HepG2 (cell line): Measurements from ENCODE around the gene SLC22A23. TPM values are rescaled to one million over a fixed set of nuclear protein-coding genes. Genes with fewer than 3 reads are reported as not detected.

ENCODE experiments used
- ATAC-seq: fragments of 200-7000 bp; cut with Tn5 transposase; 3 replicates; pipeline ENCODE4 v1.9.1; 2020; ENCODE audit warnings: mild to moderate bottlenecking, moderate library complexity
- BruUV-seq: library from RNA; stranded (reverse); fragments of 400-500 nt; replicated peaks from 2 replicates; lab custom pipeline; 2021; lab: Mats Ljungman, UMichigan
- CTCF ChIA-PET: fragments of 300-600 bp; formaldehyde crosslinking; extraction: SDS; loops from one replicate; lab custom pipeline; 2021; ENCODE audit warnings: low total read pairs, inconsistent platforms, low intra/inter-chr PET ratio; lab: Yijun Ruan, JAX
- POLR2A ChIA-PET: fragments of 350-600 bp; sonication (Branson Sonifier 250); formaldehyde crosslinking; loops from one replicate; lab custom pipeline; 2020; ENCODE audit warnings: antibody characterized with exemption, inconsistent platforms; lab: Yijun Ruan, JAX
- DNase-seq: peaks from one replicate; pipeline ENCODE4 v3.0.0-alpha.2; 2015; ENCODE audit warnings: low spot score
- FAIRE-seq: peaks from 3 replicates; lab custom pipeline; 2011; peaks lifted over from hg19 to GRCh38; lab: Jason Lieb, UNC
- H2AFZ ChIP-seq: one replicate; pipeline ENCODE4 v1.6.1; 2011; ENCODE audit warnings: low read length, inconsistent platforms
- H3K27ac ChIP-seq: fragments of 300-600 bp; 3 replicates; pipeline ENCODE4 v1.8.0; 2011; ENCODE audit warnings: mixed run types, mild to moderate bottlenecking, mixed read lengths, low read length, inconsistent platforms; ENCODE audit not compliant: insufficient read depth; ENCODE audit errors: extremely low read length
- H3K27me3 ChIP-seq, 2 experiments: fragments of 200-600 bp in 1 of 2; 2 replicates in 1 of 2; 3 replicates in 1 of 2; pipeline versions ENCODE4 v1.6.0 to v1.8.0; 2011; ENCODE audit warnings: low read length in 2 of 2, mild to moderate bottlenecking in 2 of 2, moderate library complexity in 2 of 2, inconsistent platforms in 1 of 2; ENCODE audit not compliant: insufficient read depth in 2 of 2, control insufficient read depth in 1 of 2
- H3K36me3 ChIP-seq, 2 experiments: fragments of 200-600 bp in 1 of 2; replicated peaks in 1 of 2; 2 replicates in 1 of 2; 3 replicates in 1 of 2; pipeline versions ENCODE4 v1.5.1 to v1.8.0; 2011; ENCODE audit warnings: low read length in 2 of 2, inconsistent platforms in 1 of 2; ENCODE audit not compliant: insufficient read depth in 2 of 2, control insufficient read depth in 1 of 2
- H3K4me1 ChIP-seq: 2 replicates; pipeline ENCODE4 v1.5.1; 2012; ENCODE audit warnings: low read length, inconsistent platforms; ENCODE audit not compliant: insufficient read depth
- H3K4me2 ChIP-seq: 2 replicates; pipeline ENCODE4 v1.6.0; 2011; ENCODE audit warnings: low read depth, low read length, inconsistent platforms
- H3K4me3 ChIP-seq, 3 experiments: fragments of 200-600 bp in 1 of 3; sonication (generic), shearing (Covaris generic) in 1 of 3; replicated peaks in 1 of 3; 2 replicates each; pipeline ENCODE4 v1.5.1; 2011 to 2016; ENCODE audit warnings: low read length in 3 of 3, inconsistent platforms in 2 of 3, low read depth in 2 of 3, mild to moderate bottlenecking in 2 of 3, control low read depth in 1 of 3, mixed read lengths in 1 of 3; ENCODE audit not compliant: insufficient read depth in 1 of 3
- H3K79me2 ChIP-seq: one replicate; pipeline ENCODE4 v1.6.1; 2011; ENCODE audit warnings: low read length, inconsistent platforms; ENCODE audit not compliant: insufficient read depth
- H3K9ac ChIP-seq: 2 replicates; pipeline ENCODE4 v1.6.0; 2011; ENCODE audit warnings: mild to moderate bottlenecking, low read depth, low read length, inconsistent platforms; ENCODE audit not compliant: insufficient read depth
- H3K9me3 ChIP-seq: 2 replicates; pipeline ENCODE4 v1.5.1; 2012; ENCODE audit warnings: mild to moderate bottlenecking, low read length
- H4K20me1 ChIP-seq: 2 replicates; pipeline ENCODE4 v1.6.0; 2011; ENCODE audit warnings: inconsistent platforms, mild to moderate bottlenecking, low read length, moderate library complexity; ENCODE audit not compliant: insufficient read depth
- GATA4 ChIP-seq: sonication (generic); IDR thresholded peaks from 2 replicates; pipeline ENCODE4 v1.6.1; 2016; ENCODE audit warnings: antibody characterized with exemption, low read depth, borderline replicate concordance
- MYC ChIP-seq: sonication (generic); formaldehyde crosslinking; IDR thresholded peaks from 2 replicates; pipeline ENCODE4 v1.9.0; 2021; ENCODE audit warnings: missing genetic modification reagents, borderline replicate concordance
- POGZ ChIP-seq: sonication (generic); formaldehyde crosslinking; IDR thresholded peaks from 2 replicates; pipeline ENCODE4 v1.4.0; 2020; ENCODE audit warnings: mild to moderate bottlenecking, missing genetic modification reagents
- ZC3H4 ChIP-seq: sonication (generic); formaldehyde crosslinking; IDR thresholded peaks from 2 replicates; pipeline ENCODE4 v1.4.0; 2020; ENCODE audit warnings: missing genetic modification reagents, borderline replicate concordance
- ZMYM3 ChIP-seq: sonication (generic); formaldehyde crosslinking; IDR thresholded peaks from 2 replicates; pipeline ENCODE4 v1.5.1; 2020; ENCODE audit warnings: mild to moderate bottlenecking, missing genetic modification reagents
- ZNF629 ChIP-seq: sonication (generic); formaldehyde crosslinking; conservative IDR thresholded peaks from 2 replicates; pipeline ENCODE4 v1.5.0; 2020; ENCODE audit warnings: missing genetic modification reagents
- ZNF841 ChIP-seq: sonication (generic); formaldehyde crosslinking; IDR thresholded peaks from 2 replicates; pipeline ENCODE4 v1.8.1; 2023; ENCODE audit warnings: missing genetic modification reagents, borderline replicate concordance
- WGBS: methylation state at CpG from one replicate; pipeline ENCODE4 v1.1.6; 2017; ENCODE audit warnings: low lambda C conversion rate; 5-methylcytosine and 5-hydroxymethylcytosine counted together
- in situ Hi-C: cut with HindIII; loops from 2 replicates; pipeline ENCODE4 v1.10.0; 2017; ENCODE audit warnings: low pct_unique_long_range_greater_than_20kb; ENCODE audit not compliant: extremely low pct_ligation_motif_present
- intact Hi-C: fragments of 100-400 bp; cut with micrococcal nuclease; formaldehyde crosslinking; loops from one replicate; pipeline ENCODE4 v1.10.0; 2022; ENCODE audit not compliant: unreplicated experiment
- polyA plus RNA-seq, 8 experiments: library from polyadenylated mRNA; depleted of rRNA in 3 of 8; stranded (reverse) in 7 of 8; unstranded in 1 of 8; fragments of >200 nt; fragmentation: Illumina TruSeq in 4 of 8; extraction: Trizol in 4 of 8; gene quantifications; 2 replicates each; pipeline versions ENCODE4 v1.2.1 to v1.2.3, GENCODE V29; 2011 to 2016; ENCODE audit warnings: low read depth in 4 of 8, missing spikeins in 1 of 8, mixed read lengths in 1 of 8; ENCODE audit not compliant: insufficient read depth in 1 of 8
- total RNA-seq, 5 experiments: library from RNA; depleted of rRNA; stranded (reverse); fragments of >200 nt; fragmentation: Illumina TruSeq; extraction: Trizol; gene quantifications; 2 replicates each; pipeline ENCODE4 v1.2.3, GENCODE V29; 2016; ENCODE audit warnings: low read depth in 1 of 5
- TF ChIP-seq, protein P1 (sequence below): sonication (generic); formaldehyde crosslinking; IDR thresholded peaks from 2 replicates; pipeline ENCODE4 v1.8.1; 2023; ENCODE audit warnings: mild to moderate bottlenecking, missing genetic modification reagents

The SLC22A23 gene
- total and polyA plus RNA-seq, 2 of the 13 experiments (the other 11 are each of a cell fraction or from before 2014, with no cell fraction given), result 11.8 to 17.5 TPM

DNA sequence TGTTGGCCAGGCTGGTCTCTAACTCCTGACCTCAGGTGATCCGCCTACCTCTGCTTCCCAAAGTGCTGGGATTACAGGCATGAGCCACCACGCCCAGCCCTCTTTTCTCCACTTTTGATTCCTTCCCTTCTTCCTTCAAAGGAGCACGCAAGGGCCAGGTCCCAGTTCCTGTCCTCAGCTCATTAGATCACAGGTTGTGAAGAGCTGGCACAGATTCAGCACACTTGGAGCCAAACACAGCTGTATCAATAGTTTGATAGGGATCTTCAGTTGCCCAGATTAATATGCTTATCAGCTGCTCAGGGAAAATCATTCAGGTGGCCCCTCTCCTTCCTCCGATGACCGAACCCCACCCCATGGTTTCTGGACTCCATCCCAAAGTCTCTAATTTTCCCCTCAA is 14.4 kb upstream of the SLC22A23 start (continued):
- TF ChIP-seq GATA4, result no peak

GRCh38 chr6:3468585-3468984 is 11.7 kb upstream of the SLC22A23 start:
- CTCF ChIA-PET, result no interaction called here
- Histone ChIP-seq H3K4me2 (no peak overlapping the region), H3K27ac (no peak overlapping the region), H2AFZ (no peak overlapping the region), H3K4me3 (no peak overlapping the region), H3K36me3 (no peaks in the 10 kb centered on the region), H3K9ac (no peak overlapping the region), H4K20me1 (no peaks in the 10 kb centered on the region), H3K4me1 (peaks cover 12% of the 10 kb centered on the region), H3K9me3 (no peaks in the 10 kb centered on the region), H3K27me3 (peaks cover 0 to 5% of the 10 kb centered on the region in 2 experiments; a peak in 1 of 5 replicates), H3K79me2 (no peaks in the 10 kb centered on the region)
- ATAC-seq (no peak), FAIRE-seq (no peak), DNase-seq (no peak)
- intact Hi-C loops (no loop called here), in situ Hi-C loops (no loop called here)
- WGBS, result 75% methylated on average over 9 of the region's 9 CpGs
- TF ChIP-seq, protein P1, sequence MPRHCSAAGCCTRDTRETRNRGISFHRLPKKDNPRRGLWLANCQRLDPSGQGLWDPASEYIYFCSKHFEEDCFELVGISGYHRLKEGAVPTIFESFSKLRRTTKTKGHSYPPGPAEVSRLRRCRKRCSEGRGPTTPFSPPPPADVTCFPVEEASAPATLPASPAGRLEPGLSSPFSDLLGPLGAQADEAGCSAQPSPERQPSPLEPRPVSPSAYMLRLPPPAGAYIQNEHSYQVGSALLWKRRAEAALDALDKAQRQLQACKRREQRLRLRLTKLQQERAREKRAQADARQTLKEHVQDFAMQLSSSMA (CRISPR knock-in tag), result 0 out of 2 replicates have a peak, but pooled peaks have one; percentile 38
- TF ChIP-seq ZNF841 (CRISPR knock-in tag), result no peak
- POLR2A ChIA-PET, result no interaction called here
- no TSS peak for BruUV-seq

- intact Hi-C loops (no loop called here), in situ Hi-C loops (no loop called here)
- Histone ChIP-seq H3K9ac (no peak overlapping the region), H2AFZ (no peak overlapping the region), H3K79me2 (no peaks in the 10 kb centered on the region), H3K36me3 (no peaks in the 10 kb centered on the region), H3K27me3 (peaks cover 0 to 5% of the 10 kb centered on the region in 2 experiments; a peak in 1 of 5 replicates), H3K4me1 (peaks cover 12% of the 10 kb centered on the region), H3K4me3 (no peak overlapping the region), H4K20me1 (no peaks in the 10 kb centered on the region), H3K27ac (no peak overlapping the region), H3K9me3 (no peaks in the 10 kb centered on the region), H3K4me2 (no peak overlapping the region)
- no peak for FAIRE-seq
- 0% methylated on average over 1 of the region's 1 CpG for WGBS
- TF ChIP-seq ZMYM3 (CRISPR knock-in tag), result no peak
- TF ChIP-seq MYC, result no peak
- peak; percentile 83 for TF ChIP-seq ZNF629 (CRISPR knock-in tag)
- no peak for TF ChIP-seq POGZ (CRISPR knock-in tag)
- TF ChIP-seq ZC3H4, result no peak
- no peak for DNase-seq
- no TSS peak for BruUV-seq
- ChIA-PET CTCF (no interaction called here), POLR2A (no interaction called here)
- ATAC-seq, result no peak
These were observed 11.1 kb upstream of the SLC22A23 start for GRCh38 chr6:3467996-3468395.
